Measurements from ENCODE around the gene RPS16.

Gene RPS16

DNA sequence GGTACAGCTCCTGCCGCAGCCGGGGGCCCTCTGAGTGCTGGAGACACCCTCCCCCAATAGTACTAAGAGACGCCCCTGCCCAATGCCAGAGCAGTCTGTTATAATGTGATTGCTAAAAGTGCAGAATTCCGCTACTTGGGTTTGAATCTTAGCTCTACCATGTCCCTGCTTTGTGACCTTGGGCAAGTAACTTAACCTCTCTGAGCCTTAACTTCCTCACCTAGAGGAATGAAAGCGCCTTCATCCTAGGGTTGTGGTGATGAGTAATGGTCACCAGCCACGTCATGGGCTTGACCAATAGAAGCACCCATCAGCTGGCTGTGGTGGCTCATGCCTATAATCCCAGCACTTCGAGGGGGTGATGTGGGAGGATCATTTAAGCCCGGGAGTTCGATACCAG lies 16.7 kb downstream of the RPS16 start:
- H3K4me3 ChIP-seq (ENCODE audit: control insufficient read depth, low read depth, low read length) = no peak overlapping the region
- TF ChIP-seq, protein P1, sequence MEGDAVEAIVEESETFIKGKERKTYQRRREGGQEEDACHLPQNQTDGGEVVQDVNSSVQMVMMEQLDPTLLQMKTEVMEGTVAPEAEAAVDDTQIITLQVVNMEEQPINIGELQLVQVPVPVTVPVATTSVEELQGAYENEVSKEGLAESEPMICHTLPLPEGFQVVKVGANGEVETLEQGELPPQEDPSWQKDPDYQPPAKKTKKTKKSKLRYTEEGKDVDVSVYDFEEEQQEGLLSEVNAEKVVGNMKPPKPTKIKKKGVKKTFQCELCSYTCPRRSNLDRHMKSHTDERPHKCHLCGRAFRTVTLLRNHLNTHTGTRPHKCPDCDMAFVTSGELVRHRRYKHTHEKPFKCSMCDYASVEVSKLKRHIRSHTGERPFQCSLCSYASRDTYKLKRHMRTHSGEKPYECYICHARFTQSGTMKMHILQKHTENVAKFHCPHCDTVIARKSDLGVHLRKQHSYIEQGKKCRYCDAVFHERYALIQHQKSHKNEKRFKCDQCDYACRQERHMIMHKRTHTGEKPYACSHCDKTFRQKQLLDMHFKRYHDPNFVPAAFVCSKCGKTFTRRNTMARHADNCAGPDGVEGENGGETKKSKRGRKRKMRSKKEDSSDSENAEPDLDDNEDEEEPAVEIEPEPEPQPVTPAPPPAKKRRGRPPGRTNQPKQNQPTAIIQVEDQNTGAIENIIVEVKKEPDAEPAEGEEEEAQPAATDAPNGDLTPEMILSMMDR (conservative IDR thresholded peaks at IDR 0.05; ENCODE audit: control insufficient read depth, insufficient read depth, low read depth, low read length) = no peak
- peak; percentile 36 for DNase-seq (ENCODE audit: low read depth)

DNA sequence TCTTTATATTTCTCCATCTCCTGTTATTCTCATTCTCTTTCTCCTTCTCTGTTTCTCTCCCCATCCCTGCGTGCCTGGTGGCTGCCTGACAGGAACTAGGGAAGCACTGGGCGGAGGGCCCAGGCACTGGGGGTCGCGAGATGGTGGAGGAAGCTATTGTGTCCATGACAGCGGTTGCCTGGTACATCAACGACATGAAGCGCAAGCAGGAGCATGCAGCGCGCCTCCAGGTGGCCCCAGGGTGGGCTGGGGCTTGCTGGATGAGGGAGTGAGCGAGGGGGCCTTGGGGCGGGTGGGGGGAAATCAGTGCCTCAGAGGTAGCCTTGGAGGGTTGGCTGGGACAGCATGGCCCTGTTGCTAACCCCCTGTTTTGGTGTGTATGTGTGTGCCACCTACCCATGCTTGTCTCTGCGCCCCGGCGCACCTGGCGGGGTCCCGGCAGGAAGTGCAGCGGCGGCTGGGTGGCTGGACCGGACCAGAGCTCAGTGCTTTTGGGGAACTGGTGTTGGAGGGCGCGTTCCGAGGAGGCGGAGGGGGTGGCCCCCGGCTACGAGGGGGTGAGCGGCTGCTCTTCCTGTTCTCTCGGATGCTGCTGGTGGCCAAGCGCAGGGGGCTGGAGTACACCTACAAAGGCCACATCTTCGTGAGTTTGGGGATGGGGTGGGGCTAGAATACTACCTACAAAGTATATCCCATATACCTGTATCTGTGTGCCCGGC lies 18.1 kb downstream of the RPS16 start:
- no peak overlapping the region for H3K4me3 ChIP-seq (ENCODE audit: control insufficient read depth, low read depth, low read length)
- DNase-seq (ENCODE audit: low read depth) = no peak
- TF ChIP-seq, protein P1 (conservative IDR thresholded peaks at IDR 0.05; ENCODE audit: control insufficient read depth, insufficient read depth, low read depth, low read length) = no peak

DNA sequence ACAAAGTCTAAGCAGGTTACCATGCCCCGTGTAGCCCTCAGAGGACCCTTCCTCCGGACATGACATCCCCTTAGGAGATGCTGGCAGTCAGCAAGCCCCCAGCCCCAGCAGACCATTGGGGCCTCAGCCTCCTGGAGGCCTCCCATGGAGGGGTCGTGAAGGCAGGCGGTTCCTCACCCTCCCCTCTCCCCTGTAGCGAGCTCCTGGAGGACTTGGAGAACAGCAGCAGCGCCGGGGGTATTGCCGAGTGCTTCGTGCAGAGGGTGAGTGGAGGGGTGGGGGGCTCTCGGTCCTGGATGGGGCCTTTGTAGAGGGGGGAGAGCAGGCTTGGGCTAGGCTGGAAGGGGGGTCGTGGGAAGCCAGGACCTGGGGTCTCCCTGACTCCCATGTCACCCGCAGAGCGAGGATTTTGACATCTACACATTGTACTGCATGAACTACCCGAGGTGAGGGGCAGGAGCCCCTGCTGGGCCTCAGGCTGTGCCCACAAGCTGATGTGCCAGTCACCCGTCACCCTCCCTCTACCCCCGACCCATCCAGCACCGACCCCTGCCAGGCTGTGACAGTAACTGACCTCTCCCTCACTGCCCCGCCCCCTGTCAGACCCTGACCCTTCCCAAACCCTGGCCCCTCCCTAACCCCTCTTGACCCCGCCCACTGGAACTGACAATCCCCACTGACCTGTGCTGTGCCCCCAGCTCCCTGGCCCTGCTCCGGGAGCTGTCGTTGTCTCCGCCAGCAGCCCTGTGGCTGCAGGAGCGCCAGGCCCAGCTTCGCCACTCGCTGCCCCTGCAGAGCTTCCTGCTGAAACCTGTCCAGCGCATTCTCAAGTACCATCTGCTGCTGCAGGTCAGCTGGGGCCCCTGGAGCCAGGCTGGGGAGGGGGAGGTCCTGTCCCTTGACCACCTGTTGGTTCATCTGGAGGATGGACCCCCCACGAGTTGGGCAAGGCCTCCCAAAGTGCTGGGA lies 19.3 kb downstream of the RPS16 start:
- H3K4me3 ChIP-seq (ENCODE audit: control insufficient read depth, low read depth, low read length) = no peak overlapping the region
- TF ChIP-seq, protein P1 (conservative IDR thresholded peaks at IDR 0.05; ENCODE audit: control insufficient read depth, insufficient read depth, low read depth, low read length) = no peak
- DNase-seq (ENCODE audit: low read depth) = no peak

DNA sequence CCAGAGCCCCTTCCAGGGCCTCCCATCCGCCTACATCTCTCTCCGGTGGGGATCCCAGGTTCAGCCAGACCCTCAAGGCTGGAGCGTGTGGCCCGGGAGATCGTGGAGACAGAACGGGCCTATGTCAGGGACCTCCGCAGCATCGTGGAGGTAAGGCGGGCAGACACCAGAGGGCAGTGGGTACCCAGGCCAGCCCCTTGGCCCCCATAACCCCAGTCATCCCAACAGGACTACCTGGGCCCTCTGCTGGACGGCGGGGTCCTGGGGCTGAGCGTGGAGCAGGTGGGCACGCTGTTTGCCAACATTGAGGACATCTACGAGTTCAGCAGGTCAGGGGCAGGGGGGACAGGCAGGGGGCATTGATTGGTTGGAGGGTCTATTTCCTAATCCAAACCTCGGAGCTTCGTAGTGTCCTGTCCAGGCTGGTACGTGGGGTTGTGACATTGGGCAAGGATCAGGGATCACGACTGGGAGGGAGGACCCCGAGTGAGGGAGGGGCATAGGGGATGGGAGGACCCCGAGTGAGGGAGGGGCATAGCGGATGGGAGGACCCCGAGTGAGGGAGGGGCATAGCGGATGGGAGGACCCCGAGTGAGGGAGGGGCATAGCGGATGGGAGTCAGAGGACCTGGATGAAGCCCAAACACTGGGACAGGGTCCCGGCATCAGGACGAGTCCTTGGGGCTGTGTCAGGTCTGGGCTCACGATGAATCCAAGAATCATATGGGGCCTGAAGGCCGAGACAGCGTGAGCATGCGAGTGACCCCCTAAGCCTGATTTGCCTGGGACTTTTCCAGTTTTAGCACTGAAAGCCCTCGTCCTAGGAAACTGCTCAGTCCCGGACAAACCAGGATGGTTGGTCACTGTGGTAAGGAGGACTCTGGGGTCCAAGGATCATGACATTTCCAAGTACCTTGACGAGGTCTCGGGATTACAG lies 20.4 kb downstream of the RPS16 start:
- TF ChIP-seq, protein P1 (conservative IDR thresholded peaks at IDR 0.05; ENCODE audit: control insufficient read depth, insufficient read depth, low read depth, low read length) = no peak
- DNase-seq (ENCODE audit: low read depth) = no peak
- no peak overlapping the region for H3K4me3 ChIP-seq (ENCODE audit: control insufficient read depth, low read depth, low read length)

DNA sequence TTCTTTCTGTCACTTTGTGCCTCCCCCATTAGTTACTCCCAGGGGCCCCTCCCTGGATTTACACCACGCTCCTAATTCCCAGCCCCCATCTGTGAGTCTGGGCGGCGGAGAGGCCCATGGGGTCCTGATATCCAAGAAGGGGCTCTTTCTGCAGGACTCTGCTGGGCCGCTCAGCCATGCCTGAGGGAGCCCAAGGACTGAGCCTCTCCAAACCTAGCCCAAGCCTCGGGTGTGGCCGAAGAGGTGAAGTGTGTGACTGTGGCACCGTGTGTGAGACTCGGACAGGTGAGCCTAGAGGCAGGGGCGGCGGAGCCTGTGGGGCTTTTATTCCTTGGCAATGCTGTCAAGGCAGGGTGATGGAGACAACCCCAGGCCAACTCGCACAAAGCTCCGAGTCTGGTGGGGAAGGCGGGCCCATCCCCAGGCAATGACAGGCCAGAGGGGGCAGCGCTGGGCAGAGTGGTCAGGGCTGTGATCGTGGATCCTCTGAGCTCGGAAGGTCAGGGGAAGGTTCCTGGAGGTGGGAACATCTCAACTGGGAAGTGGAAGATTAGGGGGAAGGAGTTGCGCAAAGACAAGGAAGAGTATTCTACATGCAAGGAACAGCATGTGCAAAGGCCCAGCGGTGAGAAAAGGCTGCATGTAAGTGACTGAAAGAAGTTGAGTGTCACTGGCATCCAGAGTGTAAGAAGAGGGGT lies 21.7 kb downstream of the RPS16 start:
- DNase-seq (ENCODE audit: low read depth) = peak; percentile 39
- TF ChIP-seq, protein P1 (conservative IDR thresholded peaks at IDR 0.05; ENCODE audit: control insufficient read depth, insufficient read depth, low read depth, low read length) = peak; percentile 26
- peak overlapping the region; percentile 86 for H3K4me3 ChIP-seq (ENCODE audit: control insufficient read depth, low read depth, low read length)

Data from fibroblast of mammary gland (primary cell).